GM12801 (cell line): ENCODE data around the gene LDLRAD2.

Experiments
- TF ChIP-seq, protein P1 (sequence below): IDR thresholded peaks from one replicate; pipeline ENCODE4 v1.5.1; 2011; ENCODE audit warnings: control low read depth; ENCODE audit not compliant: insufficient read length; ENCODE audit errors: extremely low read depth

The LDLRAD2 gene

DNA sequence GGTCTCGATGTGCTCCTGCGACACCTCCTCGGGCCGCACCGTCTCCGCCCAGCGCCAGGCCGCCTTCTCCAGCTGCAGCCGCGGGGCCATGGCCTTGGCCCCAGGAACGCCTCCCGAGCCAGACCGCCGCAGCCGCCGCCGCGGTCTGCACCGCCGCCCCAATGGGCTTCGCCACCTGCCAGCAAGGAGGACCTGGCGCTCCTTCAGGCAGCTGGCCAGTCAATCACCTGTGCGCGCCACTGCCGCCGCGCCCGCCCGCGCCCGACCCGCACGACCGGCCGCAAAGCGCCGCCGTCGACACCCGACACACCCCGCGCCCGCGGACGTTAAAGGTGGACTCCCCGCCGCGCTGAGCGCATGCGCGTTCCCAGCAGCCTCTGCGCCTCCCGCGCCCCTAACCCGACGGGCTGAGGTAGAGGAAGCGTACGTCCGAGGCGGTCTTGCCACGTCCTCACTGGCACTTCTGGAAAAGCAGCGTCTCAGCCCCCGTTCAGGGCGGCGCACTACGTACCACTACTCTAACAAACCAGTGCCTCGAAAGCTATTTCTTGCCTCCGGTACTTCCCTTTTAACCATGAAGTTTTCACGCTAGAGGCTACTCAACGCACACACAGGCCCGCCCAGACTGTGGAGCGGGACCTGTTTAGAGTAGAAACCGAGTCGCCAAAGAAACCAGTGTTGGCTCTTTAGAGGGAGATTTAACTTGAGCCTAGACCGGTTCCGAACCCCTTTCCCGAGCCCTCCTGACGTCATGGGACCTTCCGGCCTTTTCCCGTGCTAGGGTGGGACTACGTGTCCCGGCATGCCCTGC, 29.0 kb upstream of the LDLRAD2 start, which contains the start of gene USP48:
TSS of gene USP48 (minus strand) at position 282 of the 811 bp plus-strand sequence. CDS start at position 90, 192 bp downstream.
- TF ChIP-seq, protein P1, sequence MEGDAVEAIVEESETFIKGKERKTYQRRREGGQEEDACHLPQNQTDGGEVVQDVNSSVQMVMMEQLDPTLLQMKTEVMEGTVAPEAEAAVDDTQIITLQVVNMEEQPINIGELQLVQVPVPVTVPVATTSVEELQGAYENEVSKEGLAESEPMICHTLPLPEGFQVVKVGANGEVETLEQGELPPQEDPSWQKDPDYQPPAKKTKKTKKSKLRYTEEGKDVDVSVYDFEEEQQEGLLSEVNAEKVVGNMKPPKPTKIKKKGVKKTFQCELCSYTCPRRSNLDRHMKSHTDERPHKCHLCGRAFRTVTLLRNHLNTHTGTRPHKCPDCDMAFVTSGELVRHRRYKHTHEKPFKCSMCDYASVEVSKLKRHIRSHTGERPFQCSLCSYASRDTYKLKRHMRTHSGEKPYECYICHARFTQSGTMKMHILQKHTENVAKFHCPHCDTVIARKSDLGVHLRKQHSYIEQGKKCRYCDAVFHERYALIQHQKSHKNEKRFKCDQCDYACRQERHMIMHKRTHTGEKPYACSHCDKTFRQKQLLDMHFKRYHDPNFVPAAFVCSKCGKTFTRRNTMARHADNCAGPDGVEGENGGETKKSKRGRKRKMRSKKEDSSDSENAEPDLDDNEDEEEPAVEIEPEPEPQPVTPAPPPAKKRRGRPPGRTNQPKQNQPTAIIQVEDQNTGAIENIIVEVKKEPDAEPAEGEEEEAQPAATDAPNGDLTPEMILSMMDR = no peak

DNA sequence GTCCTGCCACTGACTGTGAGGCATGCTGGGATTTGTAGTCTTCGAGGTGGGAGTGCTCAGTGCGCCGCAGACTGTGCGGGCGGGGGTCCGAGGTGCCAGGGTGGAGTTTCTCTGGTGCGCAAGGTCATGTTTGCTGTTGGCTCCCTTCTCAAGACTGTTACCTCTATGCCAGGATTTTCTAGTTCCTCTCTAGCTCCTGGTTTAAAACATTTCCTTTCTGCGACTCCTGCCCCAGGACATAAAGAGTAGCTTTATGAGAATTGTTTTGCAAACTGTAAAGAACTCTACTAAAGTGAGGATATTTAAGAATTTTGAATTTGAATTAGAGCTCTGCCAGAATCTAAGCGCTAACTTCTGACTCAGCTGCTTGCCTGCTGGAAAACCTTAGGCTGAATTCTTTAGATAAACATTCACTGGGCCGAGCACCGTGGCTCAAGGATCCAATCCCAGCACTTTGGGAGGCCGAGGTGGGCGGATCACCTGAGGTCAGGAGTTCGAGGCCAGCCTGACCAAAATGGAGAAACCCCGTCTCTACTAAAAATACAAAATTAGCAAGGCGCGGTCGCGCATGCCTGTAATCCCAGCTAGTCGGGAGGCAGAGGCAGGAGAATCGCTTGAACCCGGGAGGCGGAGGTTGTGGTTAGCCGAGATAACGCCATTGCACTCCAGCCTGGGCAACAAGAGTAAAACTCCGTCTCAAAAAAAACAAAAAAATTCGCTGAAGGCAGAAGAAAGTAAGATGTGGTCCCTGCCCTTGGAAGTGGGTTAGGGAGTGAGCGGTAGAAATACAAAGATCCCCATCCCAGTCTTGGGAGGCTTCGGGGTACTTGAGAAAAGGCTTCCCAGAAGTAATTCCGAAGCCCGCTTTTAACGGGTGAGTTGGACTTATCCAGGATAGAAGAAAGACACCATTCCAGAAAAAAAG, 28.1 kb upstream of the LDLRAD2 start:
- TF ChIP-seq, protein P1 = no peak

DNA sequence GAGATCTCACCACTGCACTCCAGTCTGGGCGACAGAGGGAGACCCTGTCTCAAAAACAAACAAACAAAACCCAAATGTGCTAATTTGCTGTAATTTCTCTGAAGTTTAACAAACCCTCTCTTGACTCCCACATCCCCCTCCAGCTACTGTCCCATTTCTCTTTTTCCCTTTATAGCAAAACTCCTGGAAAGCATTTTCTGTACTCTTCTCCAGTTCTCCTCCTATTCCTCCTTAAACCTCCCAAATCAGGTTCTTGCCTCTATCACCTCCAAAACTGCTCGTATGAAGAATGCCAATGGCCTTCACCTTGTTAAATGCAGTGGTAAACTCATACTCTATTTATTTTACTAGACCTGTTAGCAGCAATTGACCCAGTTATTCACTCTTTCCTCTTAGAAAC, 25.4 kb upstream of the LDLRAD2 start:
- TF ChIP-seq, protein P1 = no peak

DNA sequence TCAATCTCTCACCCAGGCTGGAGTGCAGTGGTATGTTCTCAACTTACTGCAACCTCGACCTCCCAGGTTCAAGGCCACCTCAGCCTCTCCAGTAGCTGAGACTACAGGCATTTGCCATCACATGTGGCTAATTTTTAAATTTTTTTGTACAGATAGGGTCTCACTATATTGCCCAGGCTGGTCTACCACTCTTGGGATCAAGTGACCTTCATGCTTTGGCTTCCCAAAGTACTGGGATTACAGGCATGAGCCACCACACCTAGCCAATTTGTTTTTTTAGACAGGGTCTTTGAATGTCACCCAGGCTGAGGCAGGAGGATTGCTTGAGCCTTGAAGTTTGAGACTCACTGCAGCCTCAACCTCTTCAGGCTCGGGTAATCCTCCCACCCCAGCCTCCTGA, 19.0 kb upstream of the LDLRAD2 start:
- TF ChIP-seq, protein P1 = no peak

DNA sequence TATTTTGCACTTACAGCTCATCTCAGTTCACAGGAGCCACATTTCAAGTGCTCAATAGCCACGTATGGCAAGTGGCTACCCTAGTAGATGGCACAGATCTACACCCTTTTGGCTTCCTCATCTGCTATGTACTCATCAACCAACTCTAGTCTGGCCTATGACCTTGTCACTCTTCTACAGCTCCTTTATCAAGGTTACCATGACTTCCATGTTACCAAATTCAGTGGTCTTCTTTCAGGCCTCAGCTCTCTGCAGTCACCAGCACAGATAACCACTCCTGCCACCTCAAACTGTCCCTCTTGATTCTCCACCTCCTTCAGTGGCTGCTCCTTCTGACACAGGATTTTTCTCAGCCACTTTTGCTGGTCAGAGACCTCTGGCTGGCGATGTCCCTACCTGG, 17.4 kb upstream of the LDLRAD2 start:
- TF ChIP-seq, protein P1 = no peak

DNA sequence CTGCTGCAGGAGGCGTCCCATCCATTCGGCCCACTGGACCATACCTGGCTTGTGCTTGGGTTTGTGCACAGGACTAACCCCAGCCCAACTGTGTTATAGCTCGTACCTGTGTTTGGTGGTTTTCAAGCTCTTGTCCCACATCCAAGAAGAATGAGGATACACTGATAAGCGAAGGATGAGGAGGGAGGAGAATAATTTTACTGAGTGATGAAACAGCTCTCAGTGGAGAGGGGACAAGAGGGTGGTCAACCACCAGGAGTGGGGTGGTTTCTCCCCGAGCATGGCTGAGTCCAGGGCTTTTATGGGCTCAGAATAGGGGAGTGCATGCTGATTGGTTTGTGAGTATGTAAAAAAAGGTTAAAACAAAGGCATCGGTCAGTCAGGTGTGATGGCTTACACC, 17.0 kb upstream of the LDLRAD2 start:
- TF ChIP-seq, protein P1 = no peak

DNA sequence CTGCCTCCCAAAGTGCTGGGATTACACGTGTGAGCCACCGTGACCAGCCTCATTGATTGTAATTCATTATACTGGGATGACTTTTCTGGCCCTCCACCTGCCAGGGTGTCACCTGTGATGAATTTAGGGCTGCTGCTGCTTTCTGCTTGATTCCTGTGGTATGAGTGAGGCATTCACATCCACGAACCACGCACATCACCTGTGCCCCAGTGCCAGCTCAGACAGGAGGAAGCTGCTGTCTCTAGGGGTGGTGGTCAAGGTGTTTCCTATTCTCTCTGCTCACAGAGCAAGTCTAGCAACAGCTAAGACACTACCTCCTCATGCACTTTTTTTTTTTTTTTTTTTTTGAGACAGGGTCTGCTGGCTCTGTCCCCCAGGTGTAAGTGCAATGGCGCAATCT, 12.3 kb upstream of the LDLRAD2 start:
- TF ChIP-seq, protein P1 = no peak
